Dermis microvascular lymphatic vessel endothelial cell (primary cell): ENCODE data around the gene ALLC. TPM values are rescaled to one million over a fixed set of nuclear protein-coding genes. Genes with fewer than 3 reads are reported as not detected.

Experiments
- DNase-seq, 2 donors: peaks; one replicate each; pipeline versions ENCODE4 v3.0.0 to v3.0.0-alpha.2; 2010; ENCODE audit warnings: low read depth in 2 of 2
- total RNA-seq: library from RNA; depleted of rRNA; stranded (reverse); fragments of >200 nt; gene quantifications from 2 replicates; pipeline ENCODE4 v1.2.1, GENCODE V29; 2014

ALLC gene
- total RNA-seq, 1 donor from 2014 or later, result not detected

DNA sequence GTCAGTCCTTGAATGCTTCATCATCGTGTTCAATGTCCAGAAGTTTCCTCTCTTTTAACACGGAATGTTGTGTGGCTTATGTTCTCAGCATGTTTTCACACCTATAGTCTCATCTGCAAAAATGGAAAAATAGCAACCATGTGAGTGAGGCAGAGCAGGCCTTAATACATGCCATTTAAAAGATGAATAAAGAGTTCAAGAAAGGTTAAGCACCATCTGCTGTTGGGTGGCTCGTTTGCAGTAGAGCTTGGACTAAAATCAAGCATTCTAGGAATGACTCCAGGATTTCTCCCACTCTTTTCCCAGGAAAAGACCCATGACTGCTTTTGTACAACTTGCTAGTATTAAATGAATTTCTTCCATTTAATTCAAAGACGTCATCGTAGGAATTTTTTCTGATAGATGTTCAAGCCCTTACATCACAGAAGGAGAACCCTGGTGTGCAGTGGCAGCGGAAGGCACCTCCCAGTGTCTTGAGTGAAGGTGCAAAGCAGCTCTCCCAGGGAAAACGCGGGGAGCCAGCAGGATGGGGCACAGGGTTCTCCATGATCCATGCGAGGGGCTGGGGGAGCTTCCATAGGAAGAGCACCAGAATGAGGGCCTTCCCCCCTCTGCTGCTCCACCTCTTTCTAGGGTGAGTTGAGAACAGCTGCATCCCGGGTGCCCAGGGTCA lies 55.0 kb downstream of the ALLC start:
- peak; percentile 74 to 87 for DNase-seq

- no peak for DNase-seq
Measured at GRCh38 chr2:3718679-3719078, 60.7 kb downstream of the ALLC start.

DNA sequence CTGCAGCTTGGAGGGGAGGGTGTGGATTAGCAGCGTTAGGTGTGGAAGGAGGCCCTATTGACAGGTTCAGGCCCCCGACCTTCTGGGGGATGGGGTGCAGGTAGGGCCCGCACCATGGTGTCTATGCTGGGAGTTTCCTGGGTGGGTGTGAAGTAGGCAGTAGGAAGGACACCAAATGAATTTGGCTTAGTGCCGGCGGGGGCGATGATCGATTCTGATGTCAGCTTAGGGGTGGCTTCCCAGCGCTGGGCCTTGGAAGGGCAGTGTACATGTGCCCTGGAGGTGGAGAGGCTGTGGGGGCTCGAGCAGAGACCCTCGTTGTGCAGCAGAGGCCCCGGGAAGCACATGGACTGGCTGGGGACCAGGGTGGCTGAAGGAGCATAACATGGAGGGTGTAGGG lies 67.0 kb downstream of the ALLC start:
- no peak for DNase-seq

DNA sequence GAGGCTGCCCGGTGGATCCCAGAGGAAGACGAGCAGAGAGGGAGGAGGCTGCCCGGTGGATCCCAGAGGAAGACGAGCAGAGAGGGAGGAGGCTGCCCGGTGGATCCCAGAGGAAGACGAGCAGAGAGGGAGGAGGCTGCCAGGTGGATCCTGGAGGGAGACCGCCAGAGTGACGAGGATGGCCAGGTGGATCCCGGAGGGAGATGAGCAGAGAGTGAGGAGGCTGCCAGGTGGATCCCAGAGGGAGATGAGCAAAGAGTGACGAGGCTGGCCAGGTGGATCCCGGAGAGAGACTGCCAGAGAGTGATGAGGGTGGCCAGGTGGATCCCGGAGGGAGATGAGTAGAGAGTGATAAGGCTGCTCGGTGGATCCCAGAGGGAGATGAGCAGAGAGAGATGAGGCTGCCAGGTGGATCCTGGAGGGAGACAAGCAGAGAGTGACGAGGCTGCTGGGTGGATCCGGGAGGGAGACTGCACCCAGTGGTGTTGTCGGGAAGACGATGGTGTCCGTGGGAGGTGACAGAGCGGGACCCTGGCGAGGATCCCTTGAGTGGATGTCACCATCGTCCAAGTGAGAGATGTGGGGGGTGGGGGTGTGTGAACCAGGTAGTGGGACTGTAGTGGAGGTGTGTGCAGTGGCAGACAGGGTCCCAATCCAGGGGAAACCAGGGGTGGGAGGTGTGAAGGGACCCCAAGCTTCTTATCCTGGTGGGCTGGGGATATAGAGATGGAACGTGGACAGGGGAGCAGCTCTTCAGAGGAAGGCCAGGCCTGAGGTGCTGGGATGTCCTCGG lies 67.7 kb downstream of the ALLC start:
- DNase-seq, result no peak

DNA sequence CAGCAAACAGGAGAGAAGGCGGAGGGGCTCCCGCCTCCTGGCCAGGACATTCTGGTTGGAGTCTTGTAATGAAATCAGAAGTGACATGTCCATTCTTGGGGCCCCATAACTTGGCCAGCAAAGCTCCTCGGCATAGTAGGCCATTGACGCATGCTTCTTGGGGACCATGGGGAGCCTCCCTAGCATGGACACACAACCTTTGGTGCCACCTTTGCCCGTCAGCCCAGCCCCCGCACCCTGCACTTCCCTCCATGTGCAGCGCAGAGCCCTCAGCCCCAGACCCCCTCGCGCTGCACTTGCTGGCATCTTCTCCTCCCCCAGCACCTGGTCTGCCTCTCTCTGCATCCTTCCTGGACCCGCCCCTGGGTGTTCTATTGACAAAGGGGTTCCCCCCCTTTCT lies 68.5 kb downstream of the ALLC start:
- DNase-seq, result no peak

- DNase-seq, result no peak
Measured at GRCh38 chr2:3727397-3728045, 69.5 kb downstream of the ALLC start.

- DNase-seq, result peak; percentile 7 to 56
Measured at GRCh38 chr2:3728104-3729054, 70.4 kb downstream of the ALLC start.

DNA sequence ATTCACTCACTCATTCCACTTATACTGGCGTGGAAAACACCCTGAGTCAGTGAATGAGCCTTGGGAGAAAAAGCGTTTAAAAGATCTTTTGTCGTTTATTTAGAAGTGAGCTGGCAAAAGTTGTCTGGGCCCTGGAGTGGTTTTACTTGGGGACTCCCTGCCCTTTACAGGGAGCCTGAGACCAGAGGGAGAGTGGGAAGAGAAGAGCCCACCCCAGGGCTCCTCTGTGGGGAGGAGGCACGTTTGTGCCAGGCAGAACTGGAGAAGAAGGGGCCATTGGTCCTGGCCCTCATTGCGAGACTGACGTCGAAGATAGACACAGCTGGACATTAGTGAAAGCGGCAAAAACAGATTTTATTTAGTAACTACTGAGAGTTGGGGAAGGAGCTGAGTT lies 71.1 kb downstream of the ALLC start:
- no peak for DNase-seq

DNA sequence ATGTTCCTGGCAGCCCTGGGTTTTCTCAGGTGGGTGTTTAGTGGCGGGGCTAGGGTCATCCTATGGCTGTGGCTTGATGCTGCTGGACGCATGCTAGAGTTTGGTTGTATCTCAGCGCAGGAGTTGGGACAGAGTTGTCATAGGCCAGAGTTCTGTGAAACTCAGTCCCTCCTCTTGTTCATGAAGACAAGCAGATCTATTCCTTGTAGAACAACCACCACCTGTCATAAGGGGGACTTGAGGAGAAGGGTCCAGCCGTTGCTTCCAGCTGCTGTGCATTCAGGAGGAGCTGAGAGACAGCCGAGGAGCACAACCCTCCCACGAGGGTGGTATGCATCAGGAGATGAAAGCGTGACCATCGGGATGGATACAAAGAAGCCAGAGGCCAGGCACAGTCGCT lies 71.8 kb downstream of the ALLC start:
- no peak for DNase-seq

- DNase-seq, result no peak
Measured at GRCh38 chr2:3730646-3731045, 72.6 kb downstream of the ALLC start.

GRCh38 chr2:3731829-3732228 lies 73.8 kb downstream of the ALLC start:
- DNase-seq, result no peak

DNA sequence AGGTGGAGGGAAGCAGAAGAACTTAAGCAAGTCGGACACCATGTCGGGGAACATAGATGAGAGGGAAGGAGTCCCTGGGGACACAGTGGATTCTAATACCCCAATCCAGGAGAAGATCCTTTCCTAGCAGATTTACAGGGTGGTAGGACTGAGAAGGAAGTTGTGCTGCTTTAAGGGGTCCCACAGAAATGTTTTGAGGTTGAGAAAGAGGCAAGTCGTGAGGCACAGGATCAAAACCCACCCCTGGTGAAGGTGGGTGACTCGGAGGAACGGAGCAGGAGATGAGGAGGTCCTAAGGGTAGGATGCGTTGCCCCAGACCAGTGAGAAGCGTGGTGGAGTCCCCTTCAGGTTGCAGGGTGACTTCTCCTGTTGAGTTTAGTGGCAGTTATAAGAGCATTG lies 78.1 kb downstream of the ALLC start:
- no peak for DNase-seq

- DNase-seq, result no peak
Measured at GRCh38 chr2:3737128-3737527, 79.1 kb downstream of the ALLC start.

DNA sequence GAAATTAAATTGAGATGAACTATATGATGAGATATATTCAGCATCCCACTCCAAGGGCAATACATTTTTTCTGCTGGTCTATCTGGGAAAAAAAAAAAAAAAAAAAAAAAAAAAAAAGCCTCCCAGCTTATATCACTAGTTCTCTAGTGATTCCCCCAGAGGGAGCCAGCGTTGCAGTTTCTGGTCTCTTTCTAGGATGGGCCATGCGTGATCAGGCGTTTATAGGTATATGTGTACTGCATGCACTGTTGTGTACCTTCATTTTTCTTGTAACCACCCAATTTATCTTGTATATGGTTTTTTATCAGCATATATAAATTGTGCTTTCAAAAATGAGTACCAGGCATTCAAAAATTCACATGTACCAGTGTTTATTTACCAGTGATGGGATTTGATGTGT lies 80.5 kb downstream of the ALLC start:
- peak in 1 of 2 donors; percentile 40 for DNase-seq

GRCh38 chr2:3739313-3739712 lies 81.3 kb downstream of the ALLC start:
- DNase-seq, result no peak

DNA sequence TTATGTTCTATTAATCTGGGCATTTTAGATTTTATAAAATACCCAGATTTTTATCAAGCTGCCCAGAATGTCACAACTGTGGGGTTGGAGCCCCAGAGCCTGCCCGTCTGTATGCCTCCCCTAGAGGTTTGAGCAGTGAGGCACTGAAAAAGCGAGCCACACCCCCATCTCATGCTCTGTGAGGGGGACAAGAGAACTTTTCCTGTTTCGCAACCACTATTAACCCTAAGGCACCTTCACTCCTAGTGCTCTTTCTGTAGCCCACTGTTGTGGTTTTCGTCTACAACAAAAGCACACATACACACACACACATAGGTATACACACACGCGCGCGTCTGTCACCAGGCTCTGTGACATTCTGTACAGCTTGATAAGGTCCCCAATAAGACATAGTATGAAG lies 83.4 kb downstream of the ALLC start:
- no peak for DNase-seq

DNA sequence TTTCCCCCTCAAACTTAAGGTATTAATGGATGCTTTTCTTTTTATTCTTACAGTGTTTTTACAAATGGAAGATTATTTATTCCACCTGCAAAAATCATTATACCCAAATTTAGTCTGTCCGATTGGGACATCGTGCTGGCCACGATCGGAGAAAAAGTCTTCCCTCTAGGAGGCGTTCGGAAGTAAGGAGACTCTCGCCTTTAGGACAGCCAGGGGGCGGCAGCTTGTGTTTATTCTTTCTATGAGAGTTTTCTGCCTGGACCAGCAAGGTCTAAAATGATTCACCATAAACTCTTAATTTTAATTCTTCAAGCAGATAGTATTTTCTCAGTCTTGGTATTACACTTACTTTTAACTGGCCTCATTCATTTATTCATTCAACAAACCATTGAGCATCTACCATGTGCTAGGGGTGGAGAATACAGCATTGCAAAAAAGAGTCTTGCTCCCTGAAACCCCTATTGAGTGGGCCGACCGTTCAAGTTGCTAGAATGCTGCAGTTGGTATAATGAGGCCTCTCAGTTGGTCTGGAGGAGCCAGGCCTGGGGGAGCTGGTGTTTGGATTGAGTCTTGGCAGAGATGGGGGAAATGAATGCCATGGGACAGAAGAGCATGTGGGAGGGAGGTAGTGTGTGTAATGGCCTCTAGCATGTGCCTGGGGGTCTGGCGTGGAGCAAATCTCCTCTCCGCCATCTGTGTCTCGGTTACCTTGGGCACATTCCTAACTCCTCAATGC lies 84.0 kb downstream of the ALLC start:
- DNase-seq, result no peak

GRCh38 chr2:3742743-3743508 lies 84.9 kb downstream of the ALLC start:
- DNase-seq, result no peak

- no peak for DNase-seq
Measured at GRCh38 chr2:3743951-3744555, 86.1 kb downstream of the ALLC start.

DNA sequence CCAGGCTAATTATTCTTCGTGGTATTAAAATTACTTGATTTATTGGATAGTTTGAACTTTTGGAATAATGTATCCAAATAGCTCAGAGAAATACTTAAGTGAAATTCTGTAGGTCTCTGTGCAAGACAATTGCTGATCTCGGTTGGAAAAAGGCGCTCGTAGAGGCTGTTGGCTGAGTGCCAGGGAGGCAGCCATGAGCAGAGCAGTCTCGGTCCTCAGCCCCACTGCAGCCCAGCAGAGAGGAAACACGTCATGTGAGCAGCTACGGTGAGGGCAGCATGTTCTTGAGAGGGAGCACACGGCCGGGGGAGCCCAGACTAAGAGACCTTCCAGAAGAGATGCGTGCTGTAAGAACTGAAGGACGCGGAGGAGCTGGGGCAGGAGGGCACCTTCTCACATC lies 87.9 kb downstream of the ALLC start:
- no peak for DNase-seq
